ENCODE data around the gene GSTT4.
"Not testable (repeated sequence)": the region's sequence is repeated elsewhere in the genome, so short reads cannot be mapped to it uniquely, and the experiment has no call there.

- TF ChIP-seq EZH2 (IDR thresholded peaks at IDR 0.05); POLR2AphosphoS5 (IDR thresholded peaks at IDR 0.05; ENCODE audit: borderline replicate concordance, low read depth, low read length): not testable (repeated sequence)
Observed at GRCh38 chr22:23999779-24000178, 5.5 kb downstream of the GSTT4 start.

All from SK-N-MC (cell line).